Activated CD4-positive, alpha-beta T cell treated with anti-CD3 and anti-CD28 coated beads for 4 hours (primary cell): Measurements from ENCODE around the gene CC2D2B.
"Not testable (repeated sequence)": the region's sequence is repeated elsewhere in the genome, so short reads cannot be mapped to it uniquely, and the experiment has no call there.

ENCODE experiments used
- DNase-seq, 2 donors: peaks; one replicate each; pipeline ENCODE4 v3.0.0-alpha.2; 2020

CC2D2B gene

GRCh38 chr10:95907456-95908253, at the start of gene CC2D2B:
CC2D2B (plus strand) TSS chr10:95907975; CDS start chr10:95911324, 3,349 bp downstream.
- peak; percentile 58 to 60 for DNase-seq

- no peak for DNase-seq
Observed at GRCh38 chr10:95860166-95860940, 47.4 kb upstream of the CC2D2B start.

GRCh38 chr10:95861386-95861785, 46.4 kb upstream of the CC2D2B start:
- no peak for DNase-seq

- peak; percentile 5 to 17 for DNase-seq
Observed at GRCh38 chr10:95864906-95865813, 42.6 kb upstream of the CC2D2B start.

- no peak for DNase-seq
Observed at GRCh38 chr10:95865814-95866466, 41.8 kb upstream of the CC2D2B start.

GRCh38 chr10:95866467-95866842, 41.3 kb upstream of the CC2D2B start:
- no peak for DNase-seq

GRCh38 chr10:95867866-95868265, 39.9 kb upstream of the CC2D2B start:
- DNase-seq, result no peak

GRCh38 chr10:95872158-95872711, 35.5 kb upstream of the CC2D2B start:
- DNase-seq, result no peak

GRCh38 chr10:95873139-95873538, 34.6 kb upstream of the CC2D2B start:
- DNase-seq, result no peak

- DNase-seq, result no peak
Observed at GRCh38 chr10:95873651-95874050, 34.1 kb upstream of the CC2D2B start.

- DNase-seq, result not testable (repeated sequence)
Observed at GRCh38 chr10:95874783-95875182, 33.0 kb upstream of the CC2D2B start.

GRCh38 chr10:95876756-95877155, 31.0 kb upstream of the CC2D2B start:
- no peak for DNase-seq

GRCh38 chr10:95877881-95878280, 29.9 kb upstream of the CC2D2B start:
- DNase-seq, result no peak

- no peak for DNase-seq
Observed at GRCh38 chr10:95880704-95881103, 27.1 kb upstream of the CC2D2B start.

GRCh38 chr10:95881316-95881715, 26.5 kb upstream of the CC2D2B start:
- DNase-seq, result no peak

- DNase-seq, result no peak
Observed at GRCh38 chr10:95889830-95890229, 17.9 kb upstream of the CC2D2B start.

GRCh38 chr10:95896071-95896850, 11.5 kb upstream of the CC2D2B start:
- no peak for DNase-seq

- DNase-seq, result not testable (repeated sequence)
Observed at GRCh38 chr10:95905897-95906580, 1.7 kb upstream of the CC2D2B start.

- DNase-seq, result peak; percentile 11 to 15
Observed at GRCh38 chr10:95906677-95907455, 909 bp upstream of the CC2D2B start.

GRCh38 chr10:95908450-95908849, 675 bp downstream of the CC2D2B start:
- no peak for DNase-seq
